Sigmoid colon (tissue), 4 donors: Measurements from ENCODE around the gene CDC73.

Source experiments
- CTCF ChIP-seq, 4 experiments: fragments of 450-650 bp in 3 of 4; fragments of 200-600 bp in 1 of 4; IDR thresholded peaks; one replicate each; pipeline ENCODE4 v1.5.1; 2016 to 2019; ENCODE audit warnings: antibody characterized with exemption in 4 of 4, mild to moderate bottlenecking in 3 of 4, moderate library complexity in 2 of 4
- EP300 ChIP-seq, 4 donors: sonication (generic); formaldehyde crosslinking; IDR thresholded peaks; one replicate each; pipeline ENCODE4 v1.6.1; 2017; ENCODE audit warnings: antibody characterized with exemption in 4 of 4
- POLR2A ChIP-seq, 2 donors: fragments of 450-650 bp; IDR thresholded peaks; one replicate each; pipeline ENCODE4 v1.6.1; 2016; ENCODE audit warnings: antibody characterized with exemption in 2 of 2, mild to moderate bottlenecking in 2 of 2, moderate library complexity in 2 of 2

- TF ChIP-seq POLR2A (IDR thresholded peaks at IDR 0.05) = no peak
- no peak for TF ChIP-seq CTCF (IDR thresholded peaks at IDR 0.05)
- no peak for TF ChIP-seq EP300 (IDR thresholded peaks at IDR 0.05)
These were observed 33.9 kb upstream of the CDC73 start for GRCh38 chr1:193087893-193088292.
